Ishikawa (cell line): ENCODE measurements around the gene FKBP14.

Source experiments
- CEBPB ChIP-seq: IDR thresholded peaks from 2 replicates; pipeline ENCODE4 v1.6.1; 2012
- CREB1 ChIP-seq: IDR thresholded peaks from 2 replicates; pipeline ENCODE4 v1.6.1; 2012; ENCODE audit warnings: low read depth
- EGR1 ChIP-seq: IDR thresholded peaks from 2 replicates; pipeline ENCODE4 v1.6.1; 2012
- EP300 ChIP-seq: IDR thresholded peaks from 2 replicates; pipeline ENCODE4 v1.6.1; 2012; ENCODE audit warnings: borderline replicate concordance
- FOXM1 ChIP-seq: IDR thresholded peaks from 2 replicates; pipeline ENCODE4 v1.6.1; 2012; ENCODE audit warnings: low read depth, borderline replicate concordance
- NFIC ChIP-seq: IDR thresholded peaks from 2 replicates; pipeline ENCODE4 v1.6.1; 2012
- RAD21 ChIP-seq: IDR thresholded peaks from 2 replicates; pipeline ENCODE4 v1.6.1; 2012; ENCODE audit warnings: low read depth
- TAF1 ChIP-seq: IDR thresholded peaks from 2 replicates; pipeline ENCODE4 v1.6.1; 2012; ENCODE audit warnings: low read depth, mild to moderate bottlenecking
- TCF12 ChIP-seq: IDR thresholded peaks from 2 replicates; pipeline ENCODE4 v1.6.1; 2012; ENCODE audit warnings: low read depth
- TEAD4 ChIP-seq: IDR thresholded peaks from 2 replicates; pipeline ENCODE4 v1.6.1; 2012
- YY1 ChIP-seq: IDR thresholded peaks from 2 replicates; pipeline ENCODE4 v1.6.1; 2012; ENCODE audit warnings: low read depth
- ZBTB7A ChIP-seq: IDR thresholded peaks from 2 replicates; pipeline ENCODE4 v1.6.1; 2012; ENCODE audit warnings: low read depth
- TF ChIP-seq, protein P1 (sequence below): IDR thresholded peaks from 2 replicates; pipeline ENCODE4 v1.6.1; 2012
- TF ChIP-seq, protein P2 (sequence below): IDR thresholded peaks from 2 replicates; pipeline ENCODE4 v1.6.1; 2012
- TF ChIP-seq, protein P3 (sequence below): IDR thresholded peaks from 2 replicates; pipeline ENCODE4 v1.6.1; 2012; ENCODE audit warnings: low read depth, mild to moderate bottlenecking

FKBP14 gene

DNA sequence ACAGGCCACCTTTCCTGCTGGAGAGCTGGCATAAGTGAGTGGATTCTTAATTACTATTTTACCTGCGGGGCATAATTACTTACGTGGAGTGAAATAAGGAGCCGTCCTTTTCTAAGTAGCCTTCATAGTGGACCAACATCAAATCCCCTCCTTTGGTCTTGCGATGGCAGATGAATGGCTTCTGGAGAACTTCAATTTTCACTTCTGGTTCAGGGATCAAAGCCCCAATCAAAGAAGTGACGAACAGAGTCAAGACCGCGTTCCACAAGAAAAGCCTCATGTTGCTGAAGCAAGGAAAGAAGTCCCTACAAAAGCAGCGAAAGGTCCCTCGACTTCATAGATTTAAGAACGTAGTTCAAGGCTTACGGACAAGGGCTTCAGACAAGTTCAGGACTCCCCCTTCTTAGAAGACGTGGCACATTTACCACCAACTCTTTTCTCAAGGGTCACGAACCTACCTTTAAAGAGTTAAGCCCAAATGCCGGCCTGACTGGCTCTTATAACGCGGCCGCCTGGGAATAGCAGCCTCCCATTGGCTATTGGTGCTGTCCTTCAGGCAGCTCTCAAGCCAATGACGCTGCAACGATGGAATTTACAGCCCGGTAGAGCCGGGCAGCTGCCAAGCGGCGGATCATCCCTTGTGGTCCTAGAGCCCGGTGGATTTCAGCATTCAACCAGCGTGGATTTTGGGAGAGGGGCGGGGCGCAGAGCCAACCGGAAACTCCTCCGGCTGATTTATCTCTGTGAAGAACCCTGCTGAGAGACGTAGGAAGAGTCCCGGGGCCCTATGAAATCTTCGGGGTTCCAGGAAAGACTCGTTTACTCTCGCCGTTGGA lies at the start of gene FKBP14:
Gene FKBP14 (minus strand): TSS at position 474 of the 836 bp plus-strand sequence. CDS start 194 bp downstream, at position 280.
- TF ChIP-seq YY1 = no peak; the same call in 1 of the 2 replicates
- no peak for TF ChIP-seq TCF12
- TF ChIP-seq TAF1 = 0 out of 2 replicates have a peak, but pooled peaks have one; percentile 23
- peak; percentile 81 for TF ChIP-seq NFIC
- TF ChIP-seq RAD21 = no peak
- TF ChIP-seq, protein P1, sequence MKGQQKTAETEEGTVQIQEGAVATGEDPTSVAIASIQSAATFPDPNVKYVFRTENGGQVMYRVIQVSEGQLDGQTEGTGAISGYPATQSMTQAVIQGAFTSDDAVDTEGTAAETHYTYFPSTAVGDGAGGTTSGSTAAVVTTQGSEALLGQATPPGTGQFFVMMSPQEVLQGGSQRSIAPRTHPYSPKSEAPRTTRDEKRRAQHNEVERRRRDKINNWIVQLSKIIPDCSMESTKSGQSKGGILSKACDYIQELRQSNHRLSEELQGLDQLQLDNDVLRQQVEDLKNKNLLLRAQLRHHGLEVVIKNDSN = no peak
- 0 out of 2 replicates have a peak, but pooled peaks have one; percentile 17 for TF ChIP-seq CREB1
- TF ChIP-seq TEAD4 = 0 out of 2 replicates have a peak, but pooled peaks have one; percentile 35
- TF ChIP-seq, protein P2, sequence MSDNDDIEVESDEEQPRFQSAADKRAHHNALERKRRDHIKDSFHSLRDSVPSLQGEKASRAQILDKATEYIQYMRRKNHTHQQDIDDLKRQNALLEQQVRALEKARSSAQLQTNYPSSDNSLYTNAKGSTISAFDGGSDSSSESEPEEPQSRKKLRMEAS = peak; percentile 63; the same call in 1 of the 2 replicates
- TF ChIP-seq, protein P3, sequence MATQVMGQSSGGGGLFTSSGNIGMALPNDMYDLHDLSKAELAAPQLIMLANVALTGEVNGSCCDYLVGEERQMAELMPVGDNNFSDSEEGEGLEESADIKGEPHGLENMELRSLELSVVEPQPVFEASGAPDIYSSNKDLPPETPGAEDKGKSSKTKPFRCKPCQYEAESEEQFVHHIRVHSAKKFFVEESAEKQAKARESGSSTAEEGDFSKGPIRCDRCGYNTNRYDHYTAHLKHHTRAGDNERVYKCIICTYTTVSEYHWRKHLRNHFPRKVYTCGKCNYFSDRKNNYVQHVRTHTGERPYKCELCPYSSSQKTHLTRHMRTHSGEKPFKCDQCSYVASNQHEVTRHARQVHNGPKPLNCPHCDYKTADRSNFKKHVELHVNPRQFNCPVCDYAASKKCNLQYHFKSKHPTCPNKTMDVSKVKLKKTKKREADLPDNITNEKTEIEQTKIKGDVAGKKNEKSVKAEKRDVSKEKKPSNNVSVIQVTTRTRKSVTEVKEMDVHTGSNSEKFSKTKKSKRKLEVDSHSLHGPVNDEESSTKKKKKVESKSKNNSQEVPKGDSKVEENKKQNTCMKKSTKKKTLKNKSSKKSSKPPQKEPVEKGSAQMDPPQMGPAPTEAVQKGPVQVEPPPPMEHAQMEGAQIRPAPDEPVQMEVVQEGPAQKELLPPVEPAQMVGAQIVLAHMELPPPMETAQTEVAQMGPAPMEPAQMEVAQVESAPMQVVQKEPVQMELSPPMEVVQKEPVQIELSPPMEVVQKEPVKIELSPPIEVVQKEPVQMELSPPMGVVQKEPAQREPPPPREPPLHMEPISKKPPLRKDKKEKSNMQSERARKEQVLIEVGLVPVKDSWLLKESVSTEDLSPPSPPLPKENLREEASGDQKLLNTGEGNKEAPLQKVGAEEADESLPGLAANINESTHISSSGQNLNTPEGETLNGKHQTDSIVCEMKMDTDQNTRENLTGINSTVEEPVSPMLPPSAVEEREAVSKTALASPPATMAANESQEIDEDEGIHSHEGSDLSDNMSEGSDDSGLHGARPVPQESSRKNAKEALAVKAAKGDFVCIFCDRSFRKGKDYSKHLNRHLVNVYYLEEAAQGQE = no peak
- no peak for TF ChIP-seq FOXM1
- no peak for TF ChIP-seq EGR1
- TF ChIP-seq EP300 = no peak; the same call in 1 of the 2 replicates
- TF ChIP-seq CEBPB = no peak
- no peak for TF ChIP-seq ZBTB7A

- peak; percentile 53 for TF ChIP-seq RAD21
- TF ChIP-seq, protein P3 = no peak
Observed at GRCh38 chr7:30074422-30075030, 48.0 kb upstream of the FKBP14 start.

DNA sequence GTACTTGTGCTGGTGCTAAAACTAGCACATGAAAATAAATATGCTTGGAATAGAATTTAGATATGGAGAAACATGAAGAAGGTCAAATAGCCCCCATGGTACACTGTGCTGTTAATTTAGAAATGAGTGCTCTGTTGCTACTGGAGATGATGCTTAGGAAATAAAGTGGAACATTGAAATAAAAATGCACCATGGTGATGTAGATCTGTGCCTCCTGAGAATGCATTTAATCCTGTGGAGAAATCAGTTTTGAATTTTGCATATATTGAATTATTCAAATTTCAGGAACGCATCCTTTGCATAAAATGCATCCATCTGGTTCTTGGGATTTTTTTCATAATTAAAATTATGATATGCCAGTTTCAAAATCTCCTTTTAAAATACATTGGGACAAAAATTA lies 46.2 kb upstream of the FKBP14 start:
- TF ChIP-seq TAF1 (no peak), TCF12 (no peak), CEBPB (no peak), FOXM1 (no peak)

DNA sequence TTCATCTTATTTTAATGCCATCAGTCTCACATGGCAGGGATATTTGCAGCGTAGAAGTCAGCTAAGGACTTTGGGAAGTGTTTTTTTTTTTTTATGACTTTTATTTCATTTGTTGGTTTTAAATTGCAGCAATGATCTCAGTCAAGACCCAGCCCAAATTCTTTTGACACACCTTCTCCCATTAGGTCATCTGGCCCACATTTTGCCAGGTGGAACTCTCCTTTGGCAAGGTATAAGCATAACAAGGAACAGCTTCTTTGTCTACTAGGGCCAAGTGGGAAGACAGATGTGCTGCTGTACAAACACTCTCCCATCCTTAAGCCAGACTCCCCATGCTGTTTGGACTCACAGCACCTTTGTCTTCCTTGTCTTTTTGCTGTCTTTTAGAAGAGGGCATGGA lies 43.5 kb upstream of the FKBP14 start:
- TF ChIP-seq NFIC = no peak
- TF ChIP-seq, protein P2 = no peak
- TF ChIP-seq, protein P1 = no peak

- no peak for TF ChIP-seq TEAD4
- TF ChIP-seq CREB1 = no peak
- TF ChIP-seq TAF1 = no peak
- no peak for TF ChIP-seq RAD21
- TF ChIP-seq, protein P3 = no peak
- TF ChIP-seq EP300 = no peak
- TF ChIP-seq CEBPB = no peak
- TF ChIP-seq, protein P1 = no peak
- TF ChIP-seq FOXM1 = no peak
- no peak for TF ChIP-seq EGR1
- TF ChIP-seq ZBTB7A = no peak
- TF ChIP-seq, protein P2 = no peak
- TF ChIP-seq YY1 = no peak
- TF ChIP-seq TCF12 = no peak
- no peak for TF ChIP-seq NFIC
Observed at GRCh38 chr7:30069096-30069867, 42.8 kb upstream of the FKBP14 start.
